SJSA1 (cell line): ENCODE measurements around the gene PRDM16. TPM values are rescaled to one million over a fixed set of nuclear protein-coding genes. Genes with fewer than 3 reads are reported as not detected.

ENCODE experiments used
- DNase-seq, 2 experiments: peaks; one replicate each; pipeline ENCODE4 v3.0.0-alpha.2; 2015 to 2020; ENCODE audit warnings: low spot score in 2 of 2, low read depth in 1 of 2
- H3K27ac ChIP-seq: fragments of 250-450 bp; sonication (Bioruptor Pico); 2 replicates; pipeline ENCODE4 v1.5.1; 2020; ENCODE audit warnings: mild to moderate bottlenecking, moderate library complexity
- H3K27me3 ChIP-seq: fragments of 250-450 bp; sonication (Bioruptor Pico); replicated peaks from 2 replicates; pipeline ENCODE4 v1.5.1; 2020; ENCODE audit warnings: mild to moderate bottlenecking, moderate library complexity
- H3K36me3 ChIP-seq: fragments of 250-450 bp; sonication (Bioruptor Pico); 2 replicates; pipeline ENCODE4 v1.5.1; 2020; ENCODE audit warnings: mild to moderate bottlenecking
- H3K4me1 ChIP-seq: fragments of 250-450 bp; sonication (Bioruptor Pico); replicated peaks from 2 replicates; pipeline ENCODE4 v1.6.1; 2021; ENCODE audit warnings: mild to moderate bottlenecking
- H3K4me3 ChIP-seq: fragments of 250-450 bp; sonication (Bioruptor Pico); 2 replicates; pipeline ENCODE4 v1.5.1; 2020; ENCODE audit warnings: mild to moderate bottlenecking
- H3K9me3 ChIP-seq: fragments of 250-450 bp; sonication (Bioruptor Pico); replicated peaks from 2 replicates; pipeline ENCODE4 v1.5.1; 2020; ENCODE audit warnings: mild to moderate bottlenecking
- total RNA-seq: library from RNA; depleted of rRNA; stranded (reverse); fragments of >200 nt; shearing (Covaris generic); gene quantifications from 2 replicates; pipeline ENCODE4 v1.2.3, GENCODE V29; 2014

PRDM16 gene
- total RNA-seq, 1 experiment from 2014 or later = 0.05 TPM

DNA sequence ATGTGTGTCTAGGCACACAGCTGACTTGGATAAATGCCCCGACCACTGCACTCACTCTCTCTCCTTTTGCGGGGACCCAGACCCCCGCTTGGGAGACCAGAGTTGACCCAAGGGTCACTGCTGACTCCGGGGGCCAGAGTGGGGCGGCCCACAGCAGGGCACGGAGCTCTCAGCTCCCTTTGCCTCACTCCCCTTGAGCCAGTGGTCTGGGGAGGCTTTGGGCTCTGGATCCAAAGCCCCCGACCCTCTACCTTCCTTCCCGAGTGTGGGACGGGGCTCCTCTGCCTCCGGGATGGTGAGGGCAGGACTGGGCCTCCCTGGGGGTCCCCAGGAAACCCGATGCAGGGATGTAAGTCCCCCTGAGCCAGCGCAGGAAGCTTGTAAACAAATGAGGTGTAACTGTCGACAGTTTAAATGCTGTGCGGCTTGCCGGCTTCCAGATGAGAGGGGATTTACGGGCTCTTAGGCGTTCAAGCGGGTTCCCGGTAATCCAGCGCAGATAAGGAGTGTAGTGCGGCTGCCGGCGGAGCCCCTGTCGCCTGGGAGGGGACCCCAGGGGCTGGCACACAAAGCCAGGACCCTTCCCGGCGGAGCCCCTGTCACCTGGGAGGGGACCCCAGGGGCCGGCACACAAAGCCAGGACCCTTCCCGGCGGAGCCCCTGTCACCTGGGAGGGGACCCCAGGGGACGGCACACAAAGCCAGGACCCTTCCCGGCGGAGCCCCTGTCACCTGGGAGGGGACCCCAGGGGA, 40.3 kb upstream of the PRDM16 start:
- DNase-seq = no peak
- no peak overlapping the region for H3K4me3 ChIP-seq
- no peaks in the 10 kb centered on the region for H3K36me3 ChIP-seq
- 0 out of 2 replicates have a peak, but pooled peaks cover 3% of the 10 kb centered on the region for H3K27me3 ChIP-seq
- H3K27ac ChIP-seq = no peak overlapping the region
- H3K9me3 ChIP-seq = no peaks in the 10 kb centered on the region
- no peaks in the 10 kb centered on the region for H3K4me1 ChIP-seq

DNA sequence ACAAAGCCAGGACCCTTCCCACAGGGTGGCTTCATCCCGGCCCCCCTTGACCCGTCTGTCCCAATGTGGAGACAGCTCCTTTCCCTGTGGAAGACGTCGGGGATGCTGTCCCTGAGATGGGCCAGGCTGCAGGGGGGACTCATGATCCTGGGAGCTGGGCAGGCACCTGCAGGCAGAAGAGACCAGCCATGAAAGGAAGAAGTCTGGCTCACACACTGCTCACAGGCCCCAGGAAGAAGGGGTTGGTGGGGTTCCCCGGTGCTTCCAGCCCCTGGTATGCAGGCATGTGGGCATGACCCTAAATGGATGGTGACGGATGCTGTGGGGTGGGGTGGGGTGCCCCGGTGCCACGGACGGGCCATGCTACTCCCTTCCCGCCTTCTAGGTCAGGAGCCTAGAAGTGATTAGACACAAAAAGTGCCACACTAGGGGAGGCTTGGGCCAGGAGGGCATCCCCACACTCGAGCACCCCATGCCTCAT, 39.5 kb upstream of the PRDM16 start:
- no peaks in the 10 kb centered on the region for H3K4me1 ChIP-seq
- no peaks in the 10 kb centered on the region for H3K36me3 ChIP-seq
- no peak overlapping the region for H3K27ac ChIP-seq
- DNase-seq = no peak
- no peaks in the 10 kb centered on the region for H3K9me3 ChIP-seq
- 0 out of 2 replicates have a peak, but pooled peaks cover 3% of the 10 kb centered on the region for H3K27me3 ChIP-seq
- no peak overlapping the region for H3K4me3 ChIP-seq

DNA sequence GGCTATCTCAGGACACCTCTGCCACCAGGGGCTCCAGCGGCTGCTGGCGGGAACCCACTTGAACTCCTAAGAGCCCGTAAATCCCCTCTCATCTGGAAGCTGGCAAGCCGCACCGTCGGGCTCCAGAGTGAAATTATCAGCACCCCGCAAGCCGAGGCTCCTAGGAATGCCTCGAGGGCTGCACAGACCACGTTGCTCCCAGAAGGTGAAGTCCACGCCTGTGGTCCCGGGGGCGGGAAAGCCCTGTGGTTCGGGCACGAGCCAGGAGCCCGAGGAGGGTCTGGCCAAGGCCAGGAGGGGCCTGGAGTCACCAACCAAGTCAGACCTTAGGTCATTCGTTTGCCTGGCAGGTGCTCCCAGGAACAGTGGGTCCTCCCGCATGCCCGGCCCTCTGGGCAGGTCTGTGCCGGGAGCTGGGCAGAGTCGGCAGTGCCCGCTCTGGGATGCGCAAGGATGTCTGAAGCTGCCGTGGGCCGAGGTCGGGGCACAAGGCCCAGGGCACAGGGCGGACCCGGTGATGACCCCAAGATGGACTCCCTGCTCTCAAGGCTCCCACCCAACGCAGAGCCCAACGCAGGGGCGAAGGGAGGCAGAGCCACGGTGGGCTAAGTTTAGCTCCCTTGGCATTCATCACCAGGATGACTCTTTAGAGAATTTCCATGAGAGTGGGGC, 38.9 kb upstream of the PRDM16 start:
- H3K4me1 ChIP-seq = no peaks in the 10 kb centered on the region

DNA sequence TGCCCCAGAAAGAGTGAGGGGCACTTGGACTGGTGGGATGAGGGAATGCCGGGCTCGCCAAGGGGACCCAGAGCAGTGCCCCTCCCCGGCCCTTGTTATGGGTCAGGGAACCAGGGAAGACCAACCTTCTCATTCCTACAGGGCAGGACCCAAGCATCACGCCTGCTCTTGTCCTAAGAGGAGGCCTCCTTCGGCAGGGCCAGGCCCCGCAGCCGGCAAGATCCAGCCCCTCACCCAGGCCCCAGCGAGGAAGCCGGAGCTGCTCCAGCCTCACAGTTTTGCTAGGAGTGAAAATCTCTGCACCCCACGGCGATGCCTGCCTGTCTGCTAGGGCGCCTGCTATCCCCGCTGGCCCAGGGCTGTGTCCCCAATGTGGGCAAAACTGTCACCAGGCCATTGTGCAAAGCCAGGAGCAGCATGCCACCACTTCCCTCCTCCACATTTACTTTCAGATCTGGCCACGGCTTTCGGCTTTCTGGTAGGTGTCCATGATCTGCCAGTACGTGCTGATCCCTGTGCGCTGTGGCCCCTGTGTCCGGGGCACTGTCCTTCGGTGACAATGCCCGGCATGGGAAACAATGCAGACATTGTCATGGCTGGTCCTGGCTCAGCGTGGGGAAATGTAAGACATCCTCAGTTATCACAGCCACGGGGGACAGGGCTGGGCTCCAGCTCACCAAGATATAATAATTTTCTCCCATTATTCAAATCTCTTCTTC, 38.2 kb upstream of the PRDM16 start:
- Histone ChIP-seq H3K27me3 (0 out of 2 replicates have a peak, but pooled peaks cover 3% of the 10 kb centered on the region), H3K36me3 (no peaks in the 10 kb centered on the region), H3K27ac (no peak overlapping the region), H3K4me3 (no peak overlapping the region), H3K9me3 (no peaks in the 10 kb centered on the region), H3K4me1 (no peaks in the 10 kb centered on the region)
- no peak for DNase-seq

More for the DNA sequence above, 38.9 kb upstream of the PRDM16 start:
- H3K4me3 ChIP-seq = no peak overlapping the region
- H3K36me3 ChIP-seq = no peaks in the 10 kb centered on the region
- 0 out of 2 replicates have a peak, but pooled peaks cover 3% of the 10 kb centered on the region for H3K27me3 ChIP-seq
- no peaks in the 10 kb centered on the region for H3K9me3 ChIP-seq
- no peak for DNase-seq
- H3K27ac ChIP-seq = no peak overlapping the region

DNA sequence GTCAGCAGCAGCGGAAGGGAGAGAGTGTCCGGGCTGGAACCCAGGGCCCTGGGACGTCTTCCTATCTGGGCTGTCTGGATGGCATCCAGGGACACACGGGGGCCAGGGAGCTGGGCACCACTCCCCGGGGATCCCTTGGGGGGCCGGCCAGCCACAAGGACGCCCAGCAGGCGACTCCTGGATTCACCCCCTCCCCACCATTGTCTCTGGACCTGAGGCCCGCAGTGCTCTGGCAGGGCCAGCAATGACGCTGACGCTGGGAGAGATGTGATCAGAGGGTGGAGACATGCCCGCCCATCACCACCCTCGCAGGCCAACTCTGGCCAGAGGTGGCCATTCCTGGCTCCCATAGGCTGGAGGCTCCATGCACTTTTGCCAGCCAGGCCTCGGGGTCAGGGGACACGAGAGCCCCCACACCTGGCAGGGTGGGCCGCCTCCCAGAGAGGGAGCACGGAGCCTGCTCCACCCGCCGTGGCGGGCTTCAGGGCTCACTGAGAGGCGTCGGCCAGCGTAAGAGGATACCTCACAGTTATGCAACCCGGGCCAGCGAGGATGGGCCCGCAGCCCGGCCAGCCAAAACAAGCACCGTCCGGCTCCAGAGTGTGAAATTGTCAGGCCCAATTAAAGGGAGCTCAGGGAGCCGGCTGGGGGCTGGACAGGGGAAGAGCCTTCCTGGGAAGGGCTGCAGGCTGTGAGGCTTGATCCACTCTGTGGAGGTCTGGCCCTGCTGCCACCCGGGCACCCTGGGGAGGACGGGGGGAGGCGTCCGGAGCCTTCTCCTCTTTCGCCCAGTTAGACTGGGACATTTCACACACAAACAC, 37.4 kb upstream of the PRDM16 start:
- DNase-seq = no peak
- no peaks in the 10 kb centered on the region for H3K9me3 ChIP-seq
- no peaks in the 10 kb centered on the region for H3K4me1 ChIP-seq
- H3K4me3 ChIP-seq = no peak overlapping the region
- H3K27me3 ChIP-seq = 0 out of 2 replicates have a peak, but pooled peaks cover 3% of the 10 kb centered on the region
- no peak overlapping the region for H3K27ac ChIP-seq
- H3K36me3 ChIP-seq = no peaks in the 10 kb centered on the region

DNA sequence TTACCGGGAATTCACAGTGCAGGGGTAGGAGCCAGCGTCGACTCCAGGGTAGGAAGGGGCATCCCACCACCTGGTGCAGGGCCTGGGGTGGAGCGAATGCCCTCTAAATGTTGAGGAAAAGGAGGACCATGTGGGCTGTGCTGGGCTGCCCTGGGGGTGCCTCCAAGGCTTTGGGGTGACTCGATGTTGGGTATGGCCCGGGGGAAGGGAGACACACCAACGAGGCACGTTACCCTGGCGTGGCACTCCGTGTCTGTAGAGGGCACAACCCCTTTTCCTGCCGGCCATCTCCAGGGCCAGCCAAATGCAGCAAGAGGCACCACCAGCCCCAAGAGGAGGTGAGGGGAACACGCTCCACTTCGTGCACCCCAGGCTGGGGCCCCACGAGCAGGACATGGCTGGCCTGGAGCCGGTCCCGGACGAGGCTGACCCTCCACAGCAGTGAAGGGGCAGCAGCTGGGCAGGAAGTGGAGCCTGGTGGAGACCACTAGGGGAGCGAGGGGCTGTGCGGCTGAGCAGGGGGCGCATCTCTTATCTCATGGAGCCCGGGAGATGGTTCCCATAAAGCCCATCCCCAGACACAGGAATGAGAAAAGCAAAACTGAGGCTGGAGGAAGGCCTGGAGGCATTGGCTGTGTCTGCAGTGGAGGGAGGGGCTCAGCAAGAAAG, 36.5 kb upstream of the PRDM16 start:
- Histone ChIP-seq H3K4me3 (no peak overlapping the region), H3K27me3 (0 out of 2 replicates have a peak, but pooled peaks cover 3% of the 10 kb centered on the region), H3K9me3 (no peaks in the 10 kb centered on the region), H3K27ac (no peak overlapping the region), H3K4me1 (no peaks in the 10 kb centered on the region), H3K36me3 (no peaks in the 10 kb centered on the region)
- DNase-seq = no peak

DNA sequence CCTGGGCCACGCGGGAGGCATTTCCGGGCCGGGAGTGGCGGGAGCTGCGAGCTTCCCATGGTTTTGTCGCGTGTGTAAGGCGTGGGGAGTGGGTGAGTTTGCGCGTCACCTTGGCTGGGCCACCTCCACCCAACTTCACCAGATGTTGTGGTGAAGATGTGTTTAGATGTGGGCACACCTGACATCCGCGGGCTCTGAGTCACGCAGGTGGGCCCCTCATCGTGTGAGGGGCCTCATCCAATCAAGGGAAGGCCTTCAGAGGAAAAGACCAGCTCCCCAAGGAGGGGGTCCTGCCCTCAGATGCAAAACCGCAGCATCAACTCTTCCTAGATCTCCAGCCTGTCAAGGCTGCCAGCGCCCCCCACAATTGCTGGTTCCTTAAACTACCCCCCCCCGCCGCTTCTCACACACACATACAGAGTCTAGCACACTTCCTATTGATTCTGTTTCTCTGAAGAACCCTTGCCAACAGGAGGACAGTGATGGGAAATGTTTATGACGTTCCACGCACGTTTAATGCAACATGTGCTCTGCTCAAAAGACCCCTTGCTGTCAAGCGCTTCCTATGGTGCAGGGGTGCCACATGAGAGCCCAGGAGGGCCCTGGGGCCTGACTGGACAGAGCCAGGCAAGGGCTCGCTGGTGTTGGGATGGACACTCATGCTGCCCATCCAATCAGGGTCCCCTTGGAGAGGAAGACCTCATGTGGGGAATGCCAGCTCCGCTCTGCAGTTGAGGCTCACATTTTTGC, 35.8 kb upstream of the PRDM16 start:
- H3K4me3 ChIP-seq = no peak overlapping the region
- no peaks in the 10 kb centered on the region for H3K4me1 ChIP-seq
- DNase-seq = no peak
- H3K27me3 ChIP-seq = 0 out of 2 replicates have a peak, but pooled peaks cover 3% of the 10 kb centered on the region
- H3K27ac ChIP-seq = no peak overlapping the region
- no peaks in the 10 kb centered on the region for H3K36me3 ChIP-seq
- no peaks in the 10 kb centered on the region for H3K9me3 ChIP-seq

DNA sequence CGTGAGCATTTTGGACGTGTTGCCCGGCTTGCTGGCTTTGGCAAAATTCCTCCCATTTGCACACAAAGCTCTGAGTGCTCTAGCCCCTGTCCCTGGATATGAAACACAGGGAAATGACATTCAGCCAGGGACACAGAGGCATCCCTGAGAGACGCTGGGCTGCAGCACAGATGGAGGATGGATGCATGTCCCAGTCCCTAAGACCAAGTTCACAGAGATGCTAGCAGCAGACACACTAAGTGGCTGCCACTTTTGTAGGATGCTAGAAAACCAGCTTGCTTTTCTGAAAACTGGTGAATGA, 35.3 kb upstream of the PRDM16 start:
- no peaks in the 10 kb centered on the region for H3K9me3 ChIP-seq
- H3K36me3 ChIP-seq = no peaks in the 10 kb centered on the region
- no peak overlapping the region for H3K27ac ChIP-seq
- H3K27me3 ChIP-seq = 0 out of 2 replicates have a peak, but pooled peaks cover 3% of the 10 kb centered on the region
- H3K4me3 ChIP-seq = no peak overlapping the region
- H3K4me1 ChIP-seq = no peaks in the 10 kb centered on the region
- no peak for DNase-seq

DNA sequence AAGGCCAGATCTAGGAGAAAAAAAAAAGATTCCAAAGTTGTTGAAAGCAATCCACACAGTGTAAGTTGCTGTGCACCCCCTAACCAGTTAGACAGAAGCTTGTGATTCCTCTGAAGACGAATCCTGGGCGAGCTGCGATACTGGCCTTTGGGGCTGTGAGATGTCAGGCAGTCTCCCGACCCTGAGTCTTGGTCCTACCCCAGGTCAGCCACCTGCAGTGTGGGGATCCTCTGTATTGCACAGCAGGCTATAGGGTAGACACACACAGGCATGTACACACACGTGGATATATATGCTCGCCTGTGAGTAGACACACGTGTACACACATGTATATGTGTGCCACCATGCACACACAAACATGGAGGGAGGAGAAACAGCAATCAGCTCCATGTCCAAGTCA, 34.8 kb upstream of the PRDM16 start:
- H3K27ac ChIP-seq = no peak overlapping the region
- no peak overlapping the region for H3K4me3 ChIP-seq
- no peak for DNase-seq
- no peaks in the 10 kb centered on the region for H3K9me3 ChIP-seq
- H3K36me3 ChIP-seq = no peaks in the 10 kb centered on the region
- H3K27me3 ChIP-seq = 0 out of 2 replicates have a peak, but pooled peaks cover 3% of the 10 kb centered on the region
- no peaks in the 10 kb centered on the region for H3K4me1 ChIP-seq

DNA sequence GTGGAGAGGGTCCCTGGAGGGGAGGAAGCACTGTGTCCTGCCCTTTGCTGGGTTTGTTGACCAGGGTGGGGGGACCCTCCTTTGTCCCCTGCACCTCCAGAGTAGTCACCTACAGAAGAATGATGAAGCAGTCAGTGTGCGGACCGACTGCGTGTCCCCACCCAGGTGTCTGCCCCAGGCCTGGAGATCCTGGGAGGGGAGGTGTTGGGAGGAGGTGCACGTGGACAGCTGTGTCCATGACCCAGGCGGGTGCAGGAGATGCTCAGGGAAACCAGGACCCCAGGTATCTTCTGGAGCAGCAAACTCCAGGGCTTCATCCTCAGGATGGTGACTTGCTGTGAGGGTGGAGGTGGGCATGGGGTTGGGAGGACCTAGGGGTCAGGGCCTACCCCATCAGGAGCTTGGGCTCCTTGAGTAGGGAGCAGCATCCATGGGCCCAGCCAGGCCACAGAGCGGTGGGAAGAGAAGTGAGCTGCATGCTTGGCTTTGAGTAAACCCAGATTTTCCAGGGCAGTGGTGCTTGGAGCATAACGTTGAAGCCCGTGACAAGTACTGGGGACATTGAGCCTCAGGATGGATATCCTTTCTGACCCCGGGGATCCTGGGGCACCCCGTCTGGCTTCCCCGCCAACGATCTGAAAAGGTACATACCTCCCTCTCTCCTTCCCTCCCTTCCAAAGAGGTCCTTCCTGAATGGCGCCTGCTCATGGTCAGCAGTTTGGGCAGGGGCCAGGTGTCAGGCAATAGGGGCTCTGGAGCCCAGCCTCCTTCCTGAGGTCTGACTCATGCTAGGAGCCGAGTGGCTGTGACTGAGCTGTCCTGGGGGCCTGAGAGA, 34.1 kb upstream of the PRDM16 start:
- Histone ChIP-seq H3K9me3 (no peaks in the 10 kb centered on the region; the same call in 1 of the 2 replicates), H3K4me3 (no peak overlapping the region), H3K27ac (no peak overlapping the region), H3K36me3 (no peaks in the 10 kb centered on the region), H3K4me1 (no peaks in the 10 kb centered on the region), H3K27me3 (0 out of 2 replicates have a peak, but pooled peaks cover 3% of the 10 kb centered on the region)
- DNase-seq = no peak

DNA sequence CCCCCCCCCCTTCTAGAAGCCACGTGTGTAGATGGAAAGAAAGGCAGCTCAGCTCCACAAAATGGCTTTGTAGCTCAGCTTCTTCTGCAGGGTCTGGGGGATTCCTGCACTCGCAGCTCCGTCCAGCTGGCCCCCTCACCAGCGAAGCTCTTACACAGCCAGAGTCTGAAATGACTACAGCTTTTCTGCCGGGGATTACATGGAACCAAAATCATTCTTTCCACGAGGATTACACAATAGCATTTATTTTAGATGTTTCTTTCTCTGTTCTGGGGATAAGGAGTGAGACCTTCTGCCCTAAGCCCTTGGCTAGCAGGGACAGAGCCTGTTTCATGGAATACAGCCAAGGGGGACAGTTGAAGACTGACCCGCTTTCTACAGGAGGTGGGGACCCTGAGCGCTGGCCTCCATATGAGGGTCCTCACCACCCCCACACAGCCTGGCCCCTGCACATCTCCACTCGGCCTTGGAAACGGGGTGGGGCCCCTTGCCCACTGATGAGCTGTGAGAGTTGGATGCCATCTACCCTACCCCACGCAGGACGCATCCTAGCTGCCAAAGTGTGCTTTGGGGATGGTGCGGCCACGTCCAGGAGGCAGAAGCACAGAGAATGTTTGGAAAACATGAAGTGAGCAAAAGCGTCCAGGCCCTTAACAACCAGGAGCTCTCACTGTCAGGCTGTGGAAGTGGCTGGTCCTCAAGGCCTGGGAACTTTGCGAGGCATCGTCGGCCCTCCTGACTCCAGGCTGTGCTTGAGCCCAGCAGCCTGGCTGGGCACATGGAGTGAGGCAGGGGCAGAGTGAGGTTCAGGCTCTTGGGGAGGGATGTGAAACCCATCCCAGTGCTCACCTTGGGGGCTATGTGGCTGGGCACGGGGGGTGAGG, 33.2 kb upstream of the PRDM16 start:
- Histone ChIP-seq H3K27ac (no peak overlapping the region), H3K27me3 (0 out of 2 replicates have a peak, but pooled peaks cover 3% of the 10 kb centered on the region), H3K4me3 (no peak overlapping the region), H3K9me3 (no peaks in the 10 kb centered on the region; the same call in 1 of the 2 replicates), H3K36me3 (no peaks in the 10 kb centered on the region), H3K4me1 (no peaks in the 10 kb centered on the region)
- no peak for DNase-seq
